Measurements from ENCODE around the gene CENPK. TPM values are rescaled to one million over a fixed set of nuclear protein-coding genes. Genes with fewer than 3 reads are reported as not detected.
"Not testable (repeated sequence)": the region's sequence is repeated elsewhere in the genome, so short reads cannot be mapped to it uniquely, and the experiment has no call there.

CENPK gene
- 12.4 TPM for total RNA-seq

DNA sequence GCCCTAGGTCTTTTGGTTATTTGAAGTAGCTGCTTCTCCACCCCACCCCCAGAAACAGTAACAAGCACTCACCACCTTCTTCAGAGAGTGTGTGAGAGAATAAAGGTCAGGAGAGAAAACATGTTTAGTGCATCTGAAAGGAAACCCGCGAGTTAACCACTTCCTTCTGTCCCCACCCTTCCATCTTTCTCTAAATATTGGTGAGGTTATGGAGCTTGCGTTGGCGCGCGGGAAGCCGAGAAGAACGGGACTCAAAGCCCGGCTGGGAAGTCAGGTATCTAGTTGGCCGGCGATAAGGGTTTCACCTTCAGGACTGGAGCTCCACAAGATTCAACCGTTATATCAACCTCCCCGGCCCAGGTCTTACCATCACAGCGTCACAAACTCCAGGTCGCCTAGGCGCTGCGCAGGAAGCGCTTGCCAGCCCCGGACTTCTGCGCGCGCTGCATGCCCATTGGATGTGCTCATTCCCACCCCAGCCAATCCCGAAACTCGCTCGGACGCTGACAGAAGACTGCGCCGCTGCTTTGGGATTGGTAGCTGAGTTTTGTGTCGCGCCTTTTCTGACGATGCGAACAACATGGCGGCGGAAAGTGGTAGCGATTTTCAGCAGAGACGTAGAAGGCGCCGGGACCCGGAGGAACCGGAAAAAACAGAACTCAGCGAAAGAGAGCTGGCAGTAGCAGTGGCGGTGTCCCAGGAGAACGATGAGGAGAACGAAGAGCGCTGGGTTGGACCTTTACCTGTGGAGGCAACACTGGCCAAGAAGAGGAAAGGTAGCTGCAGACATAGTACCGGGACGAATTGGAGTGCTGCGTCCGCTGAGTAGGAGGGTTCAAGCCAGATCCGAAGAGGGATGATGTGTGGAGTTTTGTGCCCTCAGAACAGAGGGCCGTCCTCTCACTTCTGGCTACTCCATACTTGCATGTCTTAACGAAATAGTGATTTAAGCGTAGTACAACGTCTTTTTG is at the start of gene CENPK, which contains the start of gene PPWD1:
CENPK (minus strand) TSS at position 438 of the 971 bp plus-strand sequence. CDS start 8,261 bp downstream, outside the sequence.
PPWD1 (plus strand) TSS at position 566 of the 971 bp plus-strand sequence; CDS start at position 581, 15 bp downstream.
- DNase-seq, result peak; percentile 98

GRCh38 chr5:65612298-65612907 is 49.4 kb upstream of the CENPK start:
- DNase-seq, result no peak

- no peak for DNase-seq
Observed at GRCh38 chr5:65611524-65611923, 48.6 kb upstream of the CENPK start.

- DNase-seq, result not testable (repeated sequence)
Observed at GRCh38 chr5:65601761-65602160, 38.8 kb upstream of the CENPK start.

DNA sequence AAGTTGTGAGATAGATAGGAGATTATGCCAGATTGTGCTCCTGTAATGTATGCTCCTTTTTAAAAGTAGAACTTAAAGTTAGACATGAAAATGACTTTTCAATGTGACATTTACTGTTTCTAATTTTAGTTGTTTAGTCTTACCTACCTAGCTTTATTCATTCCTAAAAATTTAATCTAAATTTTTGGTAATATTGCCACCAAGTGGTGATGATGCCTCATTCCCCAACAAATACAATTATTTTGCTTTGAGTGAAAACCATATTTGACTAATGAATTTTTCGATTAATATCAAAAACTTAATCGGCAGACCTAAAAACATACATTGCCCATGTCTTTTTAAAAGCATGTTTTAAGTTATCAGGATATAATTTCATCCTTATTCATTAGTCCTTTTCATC is 25.7 kb upstream of the CENPK start:
- DNase-seq, result no peak

- DNase-seq, result no peak
Observed at GRCh38 chr5:65577141-65577540, 14.2 kb upstream of the CENPK start.

- DNase-seq, result no peak
Observed at GRCh38 chr5:65570598-65571226, 7.7 kb upstream of the CENPK start.

DNA sequence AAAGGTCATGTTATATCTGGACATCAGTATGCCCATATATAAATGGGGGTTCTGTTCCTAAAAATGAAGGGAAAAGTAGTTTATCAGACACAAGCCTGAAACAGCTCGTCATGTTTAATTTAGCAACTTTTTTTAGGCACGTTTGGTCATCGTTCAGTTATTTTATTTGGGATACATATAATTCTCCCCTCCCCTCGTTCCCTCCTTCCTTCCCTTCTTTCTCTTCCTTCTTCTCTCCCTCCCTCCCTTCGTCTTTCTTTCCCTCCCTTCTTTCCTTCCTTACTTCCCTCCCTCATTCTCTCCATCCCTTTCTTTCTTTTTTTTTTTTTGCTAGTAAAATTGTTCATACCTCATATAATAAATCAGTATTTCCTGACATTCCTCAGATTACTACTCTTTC is 3.5 kb upstream of the CENPK start:
- DNase-seq, result no peak

GRCh38 chr5:65563777-65564176 is 809 bp upstream of the CENPK start:
- DNase-seq, result no peak

GRCh38 chr5:65556718-65557117 is 6.2 kb downstream of the CENPK start:
- no peak for DNase-seq

GRCh38 chr5:65556181-65556580 is 6.8 kb downstream of the CENPK start:
- no peak for DNase-seq

GRCh38 chr5:65555287-65555686 is 7.7 kb downstream of the CENPK start:
- DNase-seq, result no peak

GRCh38 chr5:65553941-65554340 is 9.0 kb downstream of the CENPK start:
- no peak for DNase-seq

DNA sequence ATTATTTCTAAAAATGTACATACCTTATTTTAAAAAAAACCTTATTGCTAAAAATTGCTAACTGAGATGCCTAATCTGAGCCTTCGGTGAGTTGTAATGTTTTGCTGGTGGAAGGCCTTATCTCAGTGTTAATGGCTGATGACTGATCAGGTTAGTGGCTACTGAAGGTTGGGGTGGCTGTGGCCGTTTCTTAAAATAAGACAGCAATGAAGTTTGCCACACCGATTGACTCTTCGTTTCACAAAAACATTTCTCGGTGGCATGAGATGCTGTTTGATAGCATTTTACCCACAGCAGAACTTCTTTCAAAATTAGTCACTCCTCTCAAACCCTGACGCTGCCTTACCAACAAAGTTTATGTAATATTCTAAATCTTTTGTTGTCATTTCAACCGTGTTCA is 14.7 kb downstream of the CENPK start:
- DNase-seq, result no peak

- DNase-seq, result no peak
Observed at GRCh38 chr5:65546141-65546540, 16.8 kb downstream of the CENPK start.

DNA sequence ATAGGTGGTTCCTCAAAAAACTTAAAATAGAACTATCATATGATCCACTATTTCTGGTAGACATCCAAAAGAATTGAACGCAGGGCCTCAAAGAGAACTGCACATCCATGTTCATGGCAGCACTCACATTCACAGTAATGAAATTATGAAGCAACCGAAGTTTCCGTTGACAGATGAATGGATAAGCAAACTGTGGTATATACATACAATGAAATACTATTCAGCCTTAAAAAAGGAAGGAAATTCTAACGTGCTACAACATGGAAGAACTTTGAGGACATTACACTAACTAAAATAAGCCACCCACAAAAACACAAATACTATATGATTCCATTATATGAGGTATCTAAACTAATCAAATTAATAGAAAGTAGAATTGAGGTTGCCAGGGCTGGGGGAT is 18.5 kb downstream of the CENPK start:
- DNase-seq, result no peak

DNA sequence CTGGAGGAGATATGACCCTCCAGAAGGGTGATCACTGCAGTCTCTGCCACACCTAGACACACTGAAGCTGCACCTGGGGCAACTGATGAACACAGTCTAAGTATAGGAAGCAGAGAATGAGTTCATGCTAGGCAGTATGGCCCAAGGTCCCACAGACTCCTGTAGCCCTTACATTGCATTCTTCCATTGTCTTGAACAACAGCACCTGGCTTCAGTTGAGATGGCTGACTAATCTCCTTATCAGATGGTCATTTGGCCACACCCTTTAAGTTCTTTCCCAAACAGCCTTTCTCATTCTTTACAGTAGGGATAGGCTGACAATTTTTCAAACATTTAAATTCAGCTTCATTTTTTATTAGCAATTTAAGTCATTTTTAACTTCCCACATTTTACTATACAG is 23.1 kb downstream of the CENPK start:
- DNase-seq, result no peak

GRCh38 chr5:65535529-65535987 is 27.4 kb downstream of the CENPK start:
- DNase-seq, result peak; percentile 5

DNA sequence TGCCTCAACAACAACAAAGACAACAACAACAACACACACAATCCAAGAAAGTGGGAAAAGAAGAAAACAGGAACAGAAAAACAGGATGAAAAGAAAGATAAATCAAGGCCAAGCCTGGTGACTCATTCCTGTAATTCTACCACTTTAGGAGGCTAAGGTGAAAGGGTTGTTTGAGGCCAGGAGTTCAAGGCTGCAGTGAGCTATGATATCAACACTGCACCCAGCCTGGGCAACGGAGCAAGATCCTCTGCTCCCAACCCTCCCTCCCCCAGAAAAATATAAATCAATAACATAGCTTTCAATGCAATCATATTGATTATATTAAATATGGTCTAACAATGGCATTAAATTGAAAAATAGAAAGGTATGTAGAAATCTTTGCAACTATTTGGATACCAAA is 32.1 kb downstream of the CENPK start:
- DNase-seq, result no peak

GRCh38 chr5:65525726-65526125 is 37.2 kb downstream of the CENPK start:
- no peak for DNase-seq

- no peak for DNase-seq
Observed at GRCh38 chr5:65512170-65512937, 50.6 kb downstream of the CENPK start.

DNA sequence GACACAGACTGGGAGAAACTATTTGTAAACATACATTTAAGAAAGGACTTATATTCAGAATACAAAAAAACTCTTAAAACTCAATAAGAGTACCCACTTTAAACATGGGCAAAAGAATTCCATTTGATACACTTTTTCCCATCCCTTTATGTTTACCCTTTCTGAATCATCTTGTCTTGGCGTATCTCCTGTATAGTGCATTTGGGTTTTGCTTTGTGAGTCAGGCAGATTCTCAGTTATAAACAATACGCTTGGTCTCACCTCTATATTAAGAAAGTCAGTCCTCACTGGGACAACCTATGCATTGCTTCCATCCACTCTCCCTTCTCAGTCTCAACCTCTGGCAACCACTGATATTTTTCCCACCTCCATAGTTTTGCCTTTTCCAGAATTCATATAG is 54.0 kb downstream of the CENPK start:
- DNase-seq, result no peak
